H1 (cell line): Measurements from ENCODE around the gene CYGB. TPM values are rescaled to one million over a fixed set of nuclear protein-coding genes. Genes with fewer than 3 reads are reported as not detected.

ENCODE experiments used
- CTCF ChIA-PET: fragments of 300-600 bp; sonication (Branson Sonifier 250); formaldehyde crosslinking; loops from one replicate; lab custom pipeline; 2021; ENCODE audit not compliant: partially characterized antibody; lab: Charles Lee
- POLR2A ChIA-PET: fragments of 300-600 bp; sonication (Branson Sonifier 250); formaldehyde crosslinking; loops from one replicate; lab custom pipeline; 2021; ENCODE audit warnings: inconsistent platforms; ENCODE audit not compliant: partially characterized antibody; lab: Charles Lee
- DNase-seq, 2 experiments: peaks; one replicate each; pipeline versions ENCODE4 v3.0.0 to v3.0.0-alpha.2; 2010 to 2022; ENCODE audit warnings: low spot score in 2 of 2, low read depth in 1 of 2, mixed read lengths in 1 of 2
- FAIRE-seq: peaks from 2 replicates; lab custom pipeline; 2011; peaks lifted over from hg19 to GRCh38; lab: Jason Lieb, UNC
- H2AFZ ChIP-seq: 2 replicates; pipeline ENCODE4 v1.8.1; 2012; ENCODE audit warnings: low read length, inconsistent platforms
- H2AK5ac ChIP-seq: 2 replicates; pipeline ENCODE4 v1.6.1; 2013; ENCODE audit warnings: low read depth, low read length
- H2BK120ac ChIP-seq: replicated peaks from 2 replicates; pipeline ENCODE3; 2013; ENCODE audit warnings: low read depth, low read length, inconsistent platforms
- H2BK12ac ChIP-seq: 2 replicates; pipeline ENCODE4 v1.6.1; 2013; ENCODE audit warnings: low read depth, low read length
- H2BK15ac ChIP-seq: 2 replicates; pipeline ENCODE4 v1.6.1; 2013; ENCODE audit warnings: low read length
- H2BK20ac ChIP-seq: 2 replicates; pipeline ENCODE4 v1.6.1; 2013; ENCODE audit warnings: low read length
- H2BK5ac ChIP-seq: 2 replicates; pipeline ENCODE4 v1.6.1; 2013; ENCODE audit warnings: low read depth, low read length
- H3K14ac ChIP-seq: 2 replicates; pipeline ENCODE4 v1.6.1; 2013; ENCODE audit warnings: inconsistent platforms; ENCODE audit not compliant: insufficient read length
- H3K18ac ChIP-seq: 2 replicates; pipeline ENCODE4 v1.6.1; 2013; ENCODE audit warnings: low read length; ENCODE audit errors: extremely low read depth
- H3K23ac ChIP-seq: 2 replicates; pipeline ENCODE4 v1.6.1; 2013; ENCODE audit warnings: inconsistent platforms; ENCODE audit not compliant: insufficient read length
- H3K23me2 ChIP-seq: 2 replicates; pipeline ENCODE4 v1.6.1; 2013; ENCODE audit warnings: low read depth, low read length
- H3K27ac ChIP-seq: 2 replicates; pipeline ENCODE4 v1.6.1; 2011; ENCODE audit warnings: low read depth, low read length, inconsistent platforms
- H3K27me3 ChIP-seq, 4 experiments: replicated peaks in 1 of 4; 1 replicate in 1 of 4; 2 replicates in 3 of 4; pipeline versions ENCODE4 v1.6.1 to v1.8.1; 2011 to 2013; ENCODE audit warnings: low read length in 3 of 4, mild to moderate bottlenecking in 3 of 4, inconsistent platforms in 2 of 4, mixed read lengths in 2 of 4, moderate library complexity in 1 of 4; ENCODE audit not compliant: control insufficient read depth in 3 of 4, insufficient read depth in 3 of 4; ENCODE audit errors: extremely low read depth in 1 of 4
- H3K36me3 ChIP-seq, 4 experiments: 2 replicates each; pipeline versions ENCODE4 v1.6.1 to v1.8.1; 2011 to 2013; ENCODE audit warnings: mild to moderate bottlenecking in 4 of 4, low read length in 3 of 4, moderate library complexity in 2 of 4, control low read depth in 1 of 4, inconsistent platforms in 1 of 4; ENCODE audit not compliant: insufficient read depth in 4 of 4, control insufficient read depth in 2 of 4
- H3K4ac ChIP-seq: replicated peaks from 2 replicates; pipeline ENCODE3; 2013; ENCODE audit warnings: low read length, low read depth, mixed read lengths, inconsistent platforms; ENCODE audit not compliant: insufficient read length
- H3K4me1 ChIP-seq, 4 experiments: replicated peaks in 1 of 4; 1 replicate in 1 of 4; 2 replicates in 3 of 4; pipeline versions ENCODE4 v1.6.1 to v1.8.1; 2011 to 2013; ENCODE audit warnings: low read length in 3 of 4, inconsistent platforms in 2 of 4, mixed read lengths in 1 of 4; ENCODE audit not compliant: insufficient read depth in 4 of 4, control insufficient read depth in 3 of 4
- H3K4me2 ChIP-seq, 2 experiments: 2 replicates each; pipeline versions ENCODE4 v1.6.1 to v1.8.1; 2011 to 2013; ENCODE audit warnings: low read depth in 2 of 2, low read length in 2 of 2, control low read depth in 1 of 2, inconsistent platforms in 1 of 2, mild to moderate bottlenecking in 1 of 2; ENCODE audit not compliant: insufficient read depth in 1 of 2
- H3K4me3 ChIP-seq, 4 experiments: fragments of 200-600, 300-600 bp in 1 of 4; sonication (generic), shearing (Covaris generic), sonication (Bioruptor Twin) in 1 of 4; 2 replicates each; pipeline versions ENCODE4 v1.5.1 to v1.8.1; 2011 to 2016; ENCODE audit warnings: low read length in 4 of 4, low read depth in 3 of 4, control low read depth in 2 of 4, inconsistent platforms in 2 of 4, mild to moderate bottlenecking in 2 of 4, mixed read lengths in 1 of 4, moderate library complexity in 1 of 4; ENCODE audit not compliant: insufficient read depth in 2 of 4; ENCODE audit errors: extremely low read depth in 1 of 4
- H3K56ac ChIP-seq: replicated peaks from 2 replicates; pipeline ENCODE3; 2013; ENCODE audit warnings: low read depth, mild to moderate bottlenecking, mixed read lengths, low read length, inconsistent platforms; ENCODE audit not compliant: insufficient read length
- H3K79me1 ChIP-seq: 2 replicates; pipeline ENCODE4 v1.6.1; 2013; ENCODE audit warnings: low read depth, low read length, control low read depth
- H3K79me2 ChIP-seq, 2 experiments: 2 replicates each; pipeline versions ENCODE4 v1.6.1 to v1.8.1; 2012 to 2013; ENCODE audit warnings: low read length in 2 of 2, mild to moderate bottlenecking in 2 of 2, inconsistent platforms in 1 of 2; ENCODE audit not compliant: insufficient read depth in 2 of 2, control insufficient read depth in 1 of 2
- H3K9ac ChIP-seq, 4 experiments: replicated peaks in 1 of 4; 1 replicate in 1 of 4; 2 replicates in 3 of 4; pipeline versions ENCODE4 v1.6.1 to v1.8.1; 2011 to 2013; ENCODE audit warnings: low read depth in 3 of 4, low read length in 3 of 4, control low read depth in 2 of 4, mild to moderate bottlenecking in 2 of 4, moderate library complexity in 2 of 4, inconsistent platforms in 1 of 4; ENCODE audit errors: extremely low read depth in 1 of 4
- H3K9me3 ChIP-seq, 2 experiments: 2 replicates each; pipeline versions ENCODE4 v1.6.1 to v1.8.1; 2012 to 2013; ENCODE audit warnings: mild to moderate bottlenecking in 2 of 2, moderate library complexity in 2 of 2, control low read depth in 1 of 2, inconsistent platforms in 1 of 2, low read depth in 1 of 2, low read length in 1 of 2, mixed read lengths in 1 of 2; ENCODE audit not compliant: insufficient read depth in 2 of 2
- H4K20me1 ChIP-seq, 2 experiments: replicated peaks in 1 of 2; 2 replicates each; pipeline versions ENCODE3 to v1.8.1; 2011 to 2013; ENCODE audit warnings: inconsistent platforms in 2 of 2, low read length in 2 of 2, mild to moderate bottlenecking in 1 of 2; ENCODE audit not compliant: insufficient read depth in 2 of 2, control insufficient read depth in 1 of 2
- H4K5ac ChIP-seq: 2 replicates; pipeline ENCODE4 v1.6.1; 2013; ENCODE audit warnings: low read length, low read depth, mixed read lengths, inconsistent platforms; ENCODE audit not compliant: insufficient read length
- H4K8ac ChIP-seq: 2 replicates; pipeline ENCODE4 v1.8.0; 2013; ENCODE audit warnings: mild to moderate bottlenecking, moderate library complexity, low read length, inconsistent platforms; ENCODE audit not compliant: insufficient read depth; ENCODE audit errors: extremely low read depth
- H4K91ac ChIP-seq: replicated peaks from 2 replicates; pipeline ENCODE3; 2013; ENCODE audit warnings: low read length, mixed read lengths, inconsistent platforms; ENCODE audit not compliant: insufficient read length
- CBX5 ChIP-seq: fragments of 300-800, 300-1000 bp; sonication (generic); IDR thresholded peaks from 2 replicates; pipeline ENCODE4 v1.7.1; 2016; ENCODE audit warnings: antibody characterized with exemption, low read length, low read depth
- CHD1 ChIP-seq: IDR thresholded peaks from 2 replicates; pipeline ENCODE4 v1.6.1; 2012; ENCODE audit warnings: low read depth, low read length, improper control_type of control experiment
- CTCF ChIP-seq, 3 experiments: IDR thresholded peaks; 1 replicate in 2 of 3; 2 replicates in 1 of 3; pipeline versions ENCODE4 v1.5.1 to v1.6.1; 2011; ENCODE audit warnings: low read length in 3 of 3, mild to moderate bottlenecking in 3 of 3, inconsistent platforms in 2 of 3, low read depth in 1 of 3, moderate library complexity in 1 of 3; ENCODE audit not compliant: insufficient read depth in 1 of 3; ENCODE audit errors: control extremely low read depth in 1 of 3
- E2F6 ChIP-seq: IDR thresholded peaks from 2 replicates; pipeline ENCODE4 v1.6.1; 2012; ENCODE audit warnings: inconsistent platforms
- EZH2 ChIP-seq: fragments of 200-600 bp; sonication (generic); IDR thresholded peaks from 2 replicates; pipeline ENCODE4 v1.7.1; 2012; ENCODE audit warnings: low read depth, mild to moderate bottlenecking, moderate library complexity, low read length, inconsistent platforms; ENCODE audit not compliant: severe bottlenecking
- MAFK ChIP-seq: IDR thresholded peaks from 2 replicates; pipeline ENCODE4 v1.6.1; 2012; ENCODE audit warnings: low read depth, mild to moderate bottlenecking, improper control_type of control experiment, low read length
- POLR2A ChIP-seq, 2 experiments: IDR thresholded peaks; 1 replicate in 1 of 2; 2 replicates in 1 of 2; pipeline ENCODE4 v1.6.1; 2011; ENCODE audit warnings: low read depth in 2 of 2, low read length in 2 of 2, mild to moderate bottlenecking in 2 of 2; ENCODE audit errors: control extremely low read depth in 1 of 2
- POLR2AphosphoS5 ChIP-seq: IDR thresholded peaks from 2 replicates; pipeline ENCODE4 v1.6.1; 2011; ENCODE audit warnings: low read depth, low read length
- WGBS, 2 experiments: shearing (Covaris generic) in 1 of 2; methylation state at CpG; one replicate each; pipeline versions ENCODE4 v1.1.6 to v1.1.7; 2013 to 2015; ENCODE audit warnings: low lambda C conversion rate in 2 of 2, mixed read lengths in 2 of 2, inconsistent platforms in 1 of 2, low coverage in 1 of 2, missing lambda C conversion rate in 1 of 2; ENCODE audit not compliant: insufficient replicate concordance in 2 of 2, insufficient coverage in 1 of 2, insufficient read length in 1 of 2; ENCODE audit errors: extremely low coverage in 1 of 2, missing lambda C conversion rate in 1 of 2; 5-methylcytosine and 5-hydroxymethylcytosine counted together
- polyA plus RNA-seq, 7 experiments: library from polyadenylated mRNA; depleted of rRNA in 3 of 7; stranded (reverse) in 5 of 7; unstranded in 2 of 7; fragments of >200 nt in 5 of 7; fragments of 200-250 nt in 2 of 7; gene quantifications; 1 replicate in 5 of 7; 2 replicates in 1 of 7; 4 replicates in 1 of 7; pipeline versions ENCODE4 v1.2.1 to v1.2.3, GENCODE V29; 2011 to 2013; ENCODE audit warnings: missing spikeins in 2 of 7, mixed read lengths in 2 of 7
- total RNA-seq: library from RNA; stranded (reverse); fragmentation: NEBNext Ultra II Directional; extraction: Animal tissue kit (Norgen Biotek cat#: 25700); gene quantifications from 2 replicates; pipeline ENCODE4 v1.2.1, GENCODE V29; 2021

The CYGB gene
- total and polyA plus RNA-seq, 2 of the 8 experiments (the other 6 are each of a cell fraction or from before 2014, with no cell fraction given) = 2.7 to 3.7 TPM

- no peak overlapping the region for H3K4me2 ChIP-seq
- FAIRE-seq (no peak), DNase-seq (no peak)
- H2AK5ac ChIP-seq = no peak overlapping the region
- H2BK20ac ChIP-seq = no peak overlapping the region
- no peak overlapping the region for H2BK120ac ChIP-seq
- no peaks in the 10 kb centered on the region; the same call in 1 of the 2 replicates for H3K23me2 ChIP-seq
- H3K79me1 ChIP-seq = peaks cover 10% of the 10 kb centered on the region
- no peaks in the 10 kb centered on the region; a peak in 1 of 7 replicates for H3K27me3 ChIP-seq
- H2AFZ ChIP-seq = no peak overlapping the region
- H3K27ac ChIP-seq = peak overlapping the region; percentile 29; the same call in 1 of the 2 replicates
- H3K4me3 ChIP-seq = no peak overlapping the region
- peaks cover 0 to 21% (median 5%) of the 10 kb centered on the region in 4 experiments; a peak in 6 of 7 replicates for H3K4me1 ChIP-seq
- H4K91ac ChIP-seq = no peak overlapping the region
- no peak overlapping the region for H3K14ac ChIP-seq
- no peak overlapping the region for H2BK15ac ChIP-seq
- no peak overlapping the region for H3K9ac ChIP-seq
- peaks cover 32 to 35% of the 10 kb centered on the region in 2 experiments for H4K20me1 ChIP-seq
- H3K4ac ChIP-seq = no peak overlapping the region
- H3K18ac ChIP-seq = no peak overlapping the region
- 92% methylated on average over 14 of the region's 14 CpGs; no CpG with 5 or more reads in 1 of the 2 experiments for WGBS, 2 experiments
- no peak overlapping the region; the same call in 1 of the 2 replicates for H4K8ac ChIP-seq
- H3K23ac ChIP-seq = no peak overlapping the region
- no peak overlapping the region for H4K5ac ChIP-seq
- H3K9me3 ChIP-seq = no peaks in the 10 kb centered on the region
- H3K56ac ChIP-seq = no peak overlapping the region
- H2BK12ac ChIP-seq = no peak overlapping the region
- H3K36me3 ChIP-seq = peaks cover 22 to 50% (median 37%) of the 10 kb centered on the region in 4 experiments
- POLR2A ChIA-PET = interaction anchor here (0.7 to 7.7 kb wide), 24 partner anchors 7 to 118 kb away, joined by 3 to 133 read pairs (median 4); partner anchors contain the start of genes PRCD and ST6GALNAC2
- H3K79me2 ChIP-seq = peaks cover 0 to 19% of the 10 kb centered on the region in 2 experiments; a peak in 3 of 4 replicates
- H2BK5ac ChIP-seq = no peak overlapping the region
- CTCF ChIA-PET = interaction anchor here (0.8 to 9.3 kb wide), 20 partner anchors 9 to 704 kb away, joined by 3 to 71 read pairs (median 4); no protein-coding TSS in a partner anchor
- TF ChIP-seq E2F6 (no peak), CHD1 (no peak), POLR2A (IDR thresholded peaks at IDR 0.05; ENCODE audit: control extremely low read depth in 1 of 2, low read depth in 2 of 2, low read length in 2 of 2) (peak in 1 of 2 experiments; percentile 15), POLR2AphosphoS5 (peak; percentile 41), MAFK (no peak), CBX5 (no peak), EZH2 (no peak), CTCF (IDR thresholded peaks at IDR 0.05; ENCODE audit: control extremely low read depth in 1 of 3, insufficient read depth in 1 of 3, low read depth in 1 of 3, low read length in 3 of 3) (peak in 1 of 3 experiments; percentile 14; a peak in 1 of 4 replicates)
Measured at GRCh38 chr17:76565728-76566612, 28.5 kb upstream of the CYGB start.
